NCI-H526 (cell line): ENCODE measurements around the gene ZNF565.
"Not testable (repeated sequence)": the region's sequence is repeated elsewhere in the genome, so short reads cannot be mapped to it uniquely, and the experiment has no call there.

Experiments
- DNase-seq, 2 experiments: peaks; one replicate each; lab custom pipeline; 2025; lab: John Stamatoyannopoulos, UW

ZNF565 gene

DNA sequence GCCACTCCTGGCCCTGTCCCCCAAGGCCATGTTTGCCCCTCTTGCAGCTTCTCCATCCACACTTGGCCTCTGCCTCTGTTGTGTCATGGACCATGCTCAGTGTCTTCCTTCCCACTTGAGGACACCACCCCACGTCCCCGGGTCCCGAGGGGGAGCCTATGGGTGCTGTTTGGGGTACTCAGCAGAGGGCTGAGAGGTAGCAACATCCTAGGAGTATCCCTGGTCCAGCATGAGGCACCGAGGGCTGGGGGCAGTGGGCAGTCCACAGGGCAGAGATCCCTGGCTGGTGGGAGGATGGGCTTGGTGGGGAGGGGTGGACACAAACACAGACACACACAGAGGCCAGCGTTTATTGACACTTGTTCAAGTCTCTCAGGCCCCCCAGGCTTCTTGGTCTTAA lies 63.9 kb downstream of the ZNF565 start:
- DNase-seq: no peak

DNA sequence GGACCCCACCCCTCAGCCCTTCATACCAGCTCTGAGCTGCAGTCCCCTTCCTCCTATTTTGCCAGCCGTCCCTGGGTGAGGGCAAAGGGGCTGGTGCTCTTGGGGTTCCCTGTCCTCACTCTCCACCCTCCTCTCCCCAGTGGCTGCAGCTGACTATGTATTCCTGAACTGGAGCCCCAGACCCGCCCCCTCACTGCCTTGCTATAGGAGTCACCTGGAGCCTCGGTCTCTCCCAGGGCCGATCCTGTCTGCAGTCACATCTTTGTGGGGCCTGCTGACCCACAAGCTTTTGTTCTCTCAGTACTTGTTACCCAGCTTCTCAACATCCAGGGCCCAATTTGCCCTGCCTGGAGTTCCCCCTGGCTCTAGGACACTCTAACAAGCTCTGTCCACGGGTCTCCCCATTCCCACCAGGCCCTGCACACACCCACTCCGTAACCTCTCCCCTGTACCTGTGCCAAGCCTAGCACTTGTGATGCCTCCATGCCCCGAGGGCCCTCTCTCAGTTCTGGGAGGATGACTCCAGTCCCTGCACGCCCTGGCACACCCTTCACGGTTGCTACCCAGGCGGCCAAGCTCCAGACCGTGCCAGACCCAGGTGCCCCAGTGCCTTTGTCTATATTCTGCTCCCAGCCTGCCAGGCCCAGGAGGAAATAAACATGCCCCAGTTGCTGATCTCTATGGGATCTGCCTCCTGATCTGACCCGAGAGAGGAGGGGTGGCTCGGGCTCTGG lies 64.6 kb downstream of the ZNF565 start:
- DNase-seq: no peak

DNA sequence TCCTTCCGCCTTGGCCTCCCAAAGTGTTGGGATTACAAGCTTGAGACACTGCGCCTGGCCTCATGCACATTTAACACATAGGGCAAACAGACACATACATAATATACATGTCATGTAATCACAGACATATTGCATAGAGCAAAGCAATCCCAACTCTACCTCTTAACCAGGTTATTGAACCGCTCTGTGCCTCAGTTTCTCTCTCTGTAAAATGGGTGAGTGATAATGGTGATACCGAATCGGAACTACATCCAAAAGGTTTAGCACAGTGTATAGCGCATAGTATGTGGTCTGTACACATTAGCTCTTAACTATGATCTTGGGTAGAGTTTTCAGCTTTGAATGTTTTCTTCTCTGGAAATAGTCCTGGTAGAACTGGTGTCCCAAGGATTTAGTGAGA lies 69.8 kb downstream of the ZNF565 start:
- no peak for DNase-seq

DNA sequence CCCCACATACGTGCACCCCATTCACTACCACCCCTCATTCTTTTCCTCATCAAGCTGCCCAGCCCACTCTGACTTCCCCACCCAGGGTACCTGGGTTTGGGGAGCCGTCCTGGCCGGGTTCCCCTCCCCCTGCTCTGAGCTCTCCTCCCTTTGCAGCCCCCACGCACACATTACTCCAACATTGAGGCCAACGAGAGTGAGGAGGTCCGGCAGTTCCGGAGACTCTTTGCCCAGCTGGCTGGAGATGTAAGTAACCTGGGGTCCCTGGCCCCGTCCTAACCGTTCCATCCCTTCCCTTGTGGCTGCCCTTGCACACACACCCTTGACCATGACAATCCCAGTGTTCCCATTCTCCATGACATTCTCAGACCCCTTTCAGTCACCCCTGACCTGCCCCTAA lies 72.0 kb downstream of the ZNF565 start:
- no peak for DNase-seq

DNA sequence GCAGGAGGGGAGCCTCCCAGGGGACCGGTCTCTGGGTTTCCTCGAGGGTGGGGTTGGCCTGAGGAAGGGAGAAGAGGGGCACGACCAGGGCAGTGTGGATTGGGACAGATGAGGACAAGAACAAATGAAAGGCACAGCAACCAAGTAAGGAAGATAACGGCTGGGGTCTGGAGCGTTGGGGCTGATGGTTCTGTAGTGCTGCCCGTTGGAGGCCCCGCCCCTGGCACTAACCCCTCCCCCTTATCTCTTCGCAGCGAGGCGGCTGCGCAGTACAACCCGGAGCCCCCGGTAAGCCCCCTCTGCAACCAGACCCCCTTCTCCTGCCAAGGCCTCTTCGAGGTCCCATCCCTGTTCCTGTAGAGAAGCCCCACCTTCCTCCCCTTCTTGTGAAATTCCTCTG lies 72.4 kb downstream of the ZNF565 start:
- DNase-seq: no peak

DNA sequence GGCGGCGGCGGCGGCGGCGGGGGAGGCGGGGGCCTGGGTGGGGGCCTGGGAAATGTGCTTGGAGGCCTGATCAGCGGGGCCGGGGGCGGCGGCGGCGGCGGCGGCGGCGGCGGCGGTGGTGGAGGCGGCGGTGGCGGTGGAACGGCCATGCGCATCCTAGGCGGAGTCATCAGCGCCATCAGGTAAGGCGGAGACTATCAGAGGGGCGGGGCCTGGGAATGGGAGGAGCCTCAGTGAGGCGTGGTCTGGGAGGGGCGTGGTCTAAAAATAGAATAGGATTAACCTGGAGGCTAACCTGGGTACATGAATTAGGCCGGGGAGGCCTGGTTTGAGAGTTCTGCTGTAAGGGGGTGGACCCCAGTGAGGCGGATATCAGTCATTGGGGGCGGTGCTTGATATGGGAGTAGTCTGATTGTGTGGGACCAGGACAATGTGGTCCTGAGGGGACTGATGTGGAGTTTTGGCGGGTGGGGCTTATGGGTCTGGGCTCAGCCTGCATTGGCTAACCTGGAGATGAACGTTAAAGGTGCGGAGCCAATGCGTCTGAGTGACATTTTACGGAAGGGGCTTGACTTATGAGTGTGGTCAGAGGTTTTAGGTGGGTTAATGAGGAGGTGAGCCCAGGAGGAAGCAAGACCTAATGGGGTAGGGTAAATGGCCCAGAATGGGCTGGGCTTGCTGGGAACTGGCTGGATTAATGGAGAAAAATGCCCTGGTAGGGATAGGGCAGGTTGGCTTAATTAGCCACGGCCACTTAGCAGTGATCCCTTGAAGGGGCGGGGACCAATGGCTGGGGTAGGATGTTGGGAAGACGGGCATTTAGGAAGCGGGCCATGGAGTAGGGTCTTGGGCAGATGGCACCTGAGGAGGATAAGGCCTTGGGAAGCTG lies 73.2 kb downstream of the ZNF565 start:
- peak; percentile 80 to 94 for DNase-seq

DNA sequence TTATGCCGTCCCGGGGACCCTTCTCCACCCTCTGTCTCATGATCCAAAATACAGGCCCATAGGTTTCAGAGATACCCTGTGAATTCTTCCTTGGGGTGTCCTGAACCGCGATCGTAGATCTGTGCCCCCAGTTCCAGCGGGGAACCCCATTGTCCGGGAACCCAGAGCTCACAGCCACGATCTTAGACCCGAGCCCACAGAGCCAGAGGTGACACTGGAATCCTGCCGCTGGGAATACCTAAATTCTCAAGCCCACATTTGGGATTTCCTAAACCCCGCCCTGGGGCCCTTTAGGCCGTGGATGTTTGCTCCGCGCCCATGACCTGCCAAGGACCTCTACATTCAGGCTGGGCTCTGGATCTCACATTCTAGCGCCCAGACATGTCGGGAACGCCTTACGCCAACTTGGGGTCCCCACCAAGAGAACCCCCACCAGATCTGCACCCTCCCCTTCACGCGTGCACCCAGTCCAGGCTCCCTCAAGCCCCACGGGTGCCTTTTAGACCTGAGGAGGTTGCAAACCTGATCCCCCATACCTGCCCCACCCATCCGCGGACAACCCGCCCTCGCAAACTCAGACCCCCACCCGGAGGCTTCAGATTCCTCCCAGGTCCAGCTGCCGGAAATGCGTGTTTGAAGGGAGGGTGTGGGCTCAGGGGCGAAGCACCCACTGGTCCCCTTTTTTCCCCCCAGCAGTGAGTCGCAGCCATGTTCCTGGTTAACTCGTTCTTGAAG lies 74.0 kb downstream of the ZNF565 start:
- DNase-seq: peak; percentile 75 to 91

DNA sequence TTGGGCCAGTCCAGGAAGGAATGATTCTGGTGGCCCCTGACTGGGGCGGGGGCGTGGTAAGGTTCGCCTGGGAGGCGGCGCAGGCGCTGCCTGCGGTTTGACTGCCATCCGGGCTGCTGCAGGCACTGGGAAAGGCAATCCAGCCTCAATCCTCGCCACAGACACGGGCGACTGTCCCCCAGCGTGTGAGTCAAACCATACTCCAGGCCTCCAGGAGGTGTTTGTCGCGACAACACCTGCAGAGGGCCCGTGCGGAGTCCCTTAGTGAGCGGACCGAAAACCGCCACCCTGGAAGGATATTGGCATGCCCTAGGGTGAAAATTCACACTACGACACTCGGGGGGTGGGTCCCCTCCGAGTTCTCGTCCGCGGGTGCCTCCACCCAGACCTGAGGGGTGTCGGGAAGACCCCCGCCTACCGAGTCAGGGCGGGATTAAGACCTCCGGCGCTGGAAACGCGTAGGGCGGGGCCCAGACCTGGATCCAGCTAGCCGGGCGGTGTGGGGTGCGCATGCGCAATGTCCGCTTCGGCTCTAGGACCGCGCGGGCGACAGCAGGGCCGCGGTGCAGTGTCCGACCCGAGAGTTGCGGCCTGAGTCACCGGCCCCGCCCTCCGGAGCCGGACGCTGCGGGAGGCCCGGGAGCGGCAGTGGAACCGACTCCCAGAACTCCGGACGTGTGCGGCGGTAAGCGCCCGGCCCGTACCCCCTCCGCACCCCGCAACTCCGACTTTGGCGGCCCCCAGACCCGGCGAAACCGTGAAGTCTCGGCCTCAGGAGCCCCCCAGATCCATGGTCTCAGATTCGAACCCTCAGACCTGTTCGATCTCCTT lies 74.8 kb downstream of the ZNF565 start, which contains the start of gene CAPNS1:
Gene CAPNS1 (plus strand): TSS at position 594 of the 831 bp plus-strand sequence. CDS start 946 bp downstream, outside the sequence.
- peak; percentile 90 to 99 for DNase-seq

DNA sequence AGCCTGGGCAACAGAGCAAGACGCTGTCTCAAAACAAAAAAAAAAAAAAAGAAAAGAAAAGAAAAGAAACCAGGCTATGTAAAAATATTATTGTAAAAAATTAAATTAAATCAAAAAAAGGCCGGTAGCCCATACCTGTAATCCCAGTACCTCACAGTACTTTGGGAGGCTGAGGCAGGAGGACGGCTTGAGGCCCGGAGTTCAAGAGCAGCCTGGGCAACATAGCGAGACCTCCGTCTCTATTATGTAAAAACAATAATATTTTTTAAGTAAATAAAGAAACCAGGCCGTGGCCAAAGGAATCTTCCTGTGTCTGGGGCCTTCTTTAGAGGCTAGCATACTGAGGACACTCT lies 75.4 kb downstream of the ZNF565 start:
- DNase-seq: no peak

DNA sequence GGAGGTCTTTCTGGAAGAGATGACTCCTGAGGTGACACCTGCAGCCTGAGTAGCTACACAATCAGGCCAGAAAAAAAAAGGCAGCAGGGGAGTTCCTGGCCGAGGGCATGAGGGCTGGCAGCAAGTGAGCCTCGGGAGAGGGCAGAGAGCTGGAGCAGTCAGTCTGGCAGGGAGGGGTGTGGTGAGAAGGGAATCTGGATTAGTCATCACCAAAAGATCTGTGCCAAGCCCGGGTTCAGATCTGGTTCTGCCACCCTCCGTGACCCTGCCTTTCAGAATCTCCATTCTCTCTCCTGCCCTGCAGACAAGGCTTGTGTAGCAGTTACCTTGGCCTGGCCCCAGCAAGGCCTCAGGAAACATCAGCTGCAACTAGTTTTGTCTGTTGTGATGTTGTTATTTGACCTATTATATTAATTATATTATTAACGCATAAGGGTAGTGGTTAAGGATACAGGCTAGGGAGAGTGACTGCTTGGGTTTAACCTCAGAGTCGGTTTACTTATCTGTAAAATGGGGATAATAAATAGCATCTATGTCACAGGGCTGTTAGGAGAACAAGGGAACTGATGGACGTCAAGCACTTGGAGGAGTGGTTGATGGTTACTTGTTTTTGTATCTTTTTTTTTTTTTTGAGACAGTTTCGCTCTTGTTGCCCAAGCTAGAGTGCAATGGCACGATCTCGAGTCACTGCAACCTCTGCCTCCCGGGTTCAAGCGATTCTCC lies 77.3 kb downstream of the ZNF565 start:
- no peak for DNase-seq

DNA sequence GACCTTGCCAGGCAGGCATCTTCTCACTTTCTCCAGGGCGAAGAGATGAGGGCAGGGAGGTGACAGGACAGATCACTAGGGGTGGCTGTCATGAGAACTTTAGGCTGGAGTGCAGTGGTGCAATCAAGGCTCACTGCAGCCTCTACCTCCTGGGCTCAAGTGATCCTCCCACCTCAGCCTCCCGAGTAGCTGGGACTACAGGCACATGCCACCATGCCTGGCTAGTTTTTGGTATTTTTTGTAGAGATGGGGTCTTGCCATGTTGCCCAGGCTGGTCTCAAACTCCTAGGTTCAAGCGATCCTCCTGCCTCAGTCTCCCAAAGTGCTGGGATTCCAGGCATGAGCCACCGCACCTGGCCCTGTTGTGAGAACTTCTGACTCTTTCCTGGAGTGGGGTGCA lies 79.6 kb downstream of the ZNF565 start:
- DNase-seq: not testable (repeated sequence)
